Astrocyte (in vitro differentiated cells and primary cell): ENCODE data around the gene KLK3. TPM values are rescaled to one million over a fixed set of nuclear protein-coding genes. Genes with fewer than 3 reads are reported as not detected.

ENCODE experiments used
- DNase-seq: peaks from one replicate; pipeline ENCODE4 v3.0.0-alpha.2; 2010; ENCODE audit warnings: low read depth
- FAIRE-seq: peaks from 2 replicates; lab custom pipeline; 2011; peaks lifted over from hg19 to GRCh38; lab: Jason Lieb, UNC
- H2AFZ ChIP-seq: 2 replicates; pipeline ENCODE4 v1.6.0; 2012; ENCODE audit warnings: low read depth, low read length, inconsistent platforms
- H3K27ac ChIP-seq: 2 replicates; pipeline ENCODE4 v1.5.1; 2011; ENCODE audit warnings: low read depth, low read length, inconsistent platforms
- H3K27me3 ChIP-seq: 2 replicates; pipeline ENCODE4 v1.6.0; 2011; ENCODE audit warnings: low read length, inconsistent platforms; ENCODE audit not compliant: insufficient read depth
- H3K36me3 ChIP-seq: 2 replicates; pipeline ENCODE4 v1.5.1; 2011; ENCODE audit warnings: low read length, inconsistent platforms; ENCODE audit not compliant: insufficient read depth
- H3K4me1 ChIP-seq: 2 replicates; pipeline ENCODE4 v1.5.1; 2011; ENCODE audit warnings: low read length, inconsistent platforms; ENCODE audit not compliant: insufficient read depth
- H3K4me2 ChIP-seq: 2 replicates; pipeline ENCODE4 v1.6.0; 2012; ENCODE audit warnings: low read length, inconsistent platforms
- H3K4me3 ChIP-seq: 2 replicates; pipeline ENCODE4 v1.5.1; 2011; ENCODE audit warnings: low read depth, mild to moderate bottlenecking, low read length, inconsistent platforms; ENCODE audit not compliant: insufficient read depth
- H3K79me2 ChIP-seq: 2 replicates; pipeline ENCODE4 v1.6.0; 2012; ENCODE audit warnings: mild to moderate bottlenecking, low read length, inconsistent platforms; ENCODE audit not compliant: insufficient read depth
- H3K9ac ChIP-seq: 2 replicates; pipeline ENCODE4 v1.6.0; 2012; ENCODE audit warnings: mild to moderate bottlenecking, low read length, inconsistent platforms
- H3K9me3 ChIP-seq: 2 replicates; pipeline ENCODE4 v1.5.1; 2012; ENCODE audit warnings: low read depth, mild to moderate bottlenecking, low read length, inconsistent platforms; ENCODE audit not compliant: insufficient read depth
- H4K20me1 ChIP-seq: 2 replicates; pipeline ENCODE4 v1.6.0; 2012; ENCODE audit warnings: low read length, inconsistent platforms; ENCODE audit not compliant: insufficient read depth
- H3K27ac Mint-ChIP-seq: one replicate; pipeline ENCODE4 v1.8.0; 2021; ENCODE audit warnings: mild to moderate bottlenecking, mixed read lengths; ENCODE audit not compliant: unreplicated experiment
- H3K27me3 Mint-ChIP-seq: one replicate; pipeline ENCODE4 v1.8.0; 2021; ENCODE audit warnings: low read depth, mixed read lengths; ENCODE audit not compliant: unreplicated experiment
- H3K36me3 Mint-ChIP-seq: one replicate; pipeline ENCODE4 v1.8.0; 2021; ENCODE audit warnings: low read depth, mixed read lengths; ENCODE audit not compliant: unreplicated experiment
- H3K4me1 Mint-ChIP-seq: one replicate; pipeline ENCODE4 v1.8.0; 2021; ENCODE audit warnings: low read depth, mixed read lengths; ENCODE audit not compliant: unreplicated experiment
- H3K4me3 Mint-ChIP-seq: one replicate; pipeline ENCODE4 v1.8.0; 2021; ENCODE audit warnings: mild to moderate bottlenecking, moderate library complexity, mixed read lengths; ENCODE audit not compliant: unreplicated experiment
- H3K9me3 Mint-ChIP-seq: one replicate; pipeline ENCODE4 v1.8.0; 2021; ENCODE audit warnings: mild to moderate bottlenecking, mixed read lengths; ENCODE audit not compliant: unreplicated experiment
- CTCF ChIP-seq: IDR thresholded peaks from 2 replicates; pipeline ENCODE4 v1.5.1; 2011; ENCODE audit warnings: low read depth, mild to moderate bottlenecking, inconsistent platforms, low read length, moderate library complexity; ENCODE audit not compliant: insufficient read depth
- EZH2 ChIP-seq: IDR thresholded peaks from 2 replicates; pipeline ENCODE4 v1.6.1; 2012; ENCODE audit warnings: mild to moderate bottlenecking, low read length, inconsistent platforms; ENCODE audit not compliant: insufficient read depth
- total RNA-seq: library from RNA; stranded (reverse); gene quantifications from 2 replicates; pipeline ENCODE4 v1.2.1, GENCODE V29; 2021

The KLK3 gene
- total RNA-seq, 1 donor from 2014 or later: not detected

- Histone ChIP-seq H3K4me3 (no peak within 1 kb of the TSS), H3K9ac (no peak within 1 kb of the TSS), H3K4me2 (no peak within 1 kb of the TSS), H3K36me3 (no peaks in the 10 kb centered on the region), H4K20me1 (no peaks in the 10 kb centered on the region), H3K27ac (no peak within 1 kb of the TSS), H3K79me2 (no peaks in the 10 kb centered on the region), H2AFZ (no peak within 1 kb of the TSS), H3K4me1 (no peaks in the 10 kb centered on the region), H3K27me3 (peaks cover 5% of the 10 kb centered on the region), H3K9me3 (no peaks in the 10 kb centered on the region)
- H3K9me3 Mint-ChIP-seq: peaks cover 16% of the 10 kb centered on the region
- no peak for DNase-seq
- H3K27me3 Mint-ChIP-seq: peaks cover 73% of the 10 kb centered on the region
- no peaks in the 10 kb centered on the region for H3K4me1 Mint-ChIP-seq
- H3K36me3 Mint-ChIP-seq: peaks cover 2% of the 10 kb centered on the region
- no peak for FAIRE-seq
- TF ChIP-seq EZH2: no peak
- TF ChIP-seq CTCF: no peak
- no peak within 1 kb of the TSS for H3K27ac Mint-ChIP-seq
- H3K4me3 Mint-ChIP-seq: no peak within 1 kb of the TSS
Observed at GRCh38 chr19:50823389-50824042, 31.2 kb upstream of the KLK3 start, which contains the start of gene KLK1. TSS of gene KLK1 (minus strand) at chr19:50823787. CDS start at chr19:50823748, 39 bp downstream.

- no peaks in the 10 kb centered on the region for H3K27me3 ChIP-seq
- no peak overlapping the region for H3K27ac ChIP-seq
- Mint-ChIP-seq H3K4me3 (no peak overlapping the region), H3K9me3 (peaks cover 15% of the 10 kb centered on the region), H3K27me3 (peaks cover 58% of the 10 kb centered on the region), H3K27ac (no peak overlapping the region), H3K4me1 (no peaks in the 10 kb centered on the region), H3K36me3 (no peaks in the 10 kb centered on the region)
- DNase-seq (no peak), FAIRE-seq (no peak)
- no peak overlapping the region for H3K9ac ChIP-seq
- TF ChIP-seq EZH2: no peak
- no peak for TF ChIP-seq CTCF
- no peak overlapping the region for H3K4me3 ChIP-seq
- no peaks in the 10 kb centered on the region for H4K20me1 ChIP-seq
- no peaks in the 10 kb centered on the region for H3K36me3 ChIP-seq
- no peaks in the 10 kb centered on the region for H3K9me3 ChIP-seq
- H3K4me2 ChIP-seq: no peak overlapping the region
- H2AFZ ChIP-seq: no peak overlapping the region
- H3K79me2 ChIP-seq: no peaks in the 10 kb centered on the region
- no peaks in the 10 kb centered on the region for H3K4me1 ChIP-seq
Observed at GRCh38 chr19:50826492-50827240, 28.0 kb upstream of the KLK3 start.
